ENCODE results near the gene COL16A1. TPM values are rescaled to one million over a fixed set of nuclear protein-coding genes. Genes with fewer than 3 reads are reported as not detected.

Gene COL16A1
- total RNA-seq, 2 donors from 2014 or later = 7.4 to 9.9 TPM

- Mint-ChIP-seq H3K36me3 (ENCODE audit: low read depth) (no peaks in the 10 kb centered on the region), H3K4me3 (no peak overlapping the region), H3K4me1 (peaks cover 14% of the 10 kb centered on the region), H3K27me3 (ENCODE audit: insufficient read depth) (peaks cover 1% of the 10 kb centered on the region), H3K27ac (peak overlapping the region; percentile 53), H3K9me3 (no peaks in the 10 kb centered on the region)
- Histone ChIP-seq H3K9ac (ENCODE audit: extremely low read depth, low read length, poor library complexity, severe bottlenecking) (no peak overlapping the region), H3K4me3 (ENCODE audit: low read length) (no peak overlapping the region), H3K4me1 (ENCODE audit: control insufficient read depth, insufficient read depth, low read length) (peaks cover 9% of the 10 kb centered on the region), H3K27me3 (ENCODE audit: control insufficient read depth, insufficient read depth, low read length, poor library complexity, severe bottlenecking) (no peaks in the 10 kb centered on the region), H3K36me3 (ENCODE audit: control insufficient read depth, insufficient read depth, low read length) (no peaks in the 10 kb centered on the region), H3K27ac (ENCODE audit: low read depth, low read length) (no peak overlapping the region), H3K9me3 (ENCODE audit: control insufficient read depth, low read length) (no peaks in the 10 kb centered on the region)
- 92 to 100% methylated on average over 3 to 6 of the region's 6 CpGs for WGBS, 2 experiments (ENCODE audit: insufficient coverage in 1 of 2, insufficient read length in 1 of 2)
- DNase-seq = no peak
- no peak for TF ChIP-seq CTCF (conservative IDR thresholded peaks at IDR 0.05)
Measured at GRCh38 chr1:31655104-31655503, 48.7 kb downstream of the COL16A1 start.

DNA sequence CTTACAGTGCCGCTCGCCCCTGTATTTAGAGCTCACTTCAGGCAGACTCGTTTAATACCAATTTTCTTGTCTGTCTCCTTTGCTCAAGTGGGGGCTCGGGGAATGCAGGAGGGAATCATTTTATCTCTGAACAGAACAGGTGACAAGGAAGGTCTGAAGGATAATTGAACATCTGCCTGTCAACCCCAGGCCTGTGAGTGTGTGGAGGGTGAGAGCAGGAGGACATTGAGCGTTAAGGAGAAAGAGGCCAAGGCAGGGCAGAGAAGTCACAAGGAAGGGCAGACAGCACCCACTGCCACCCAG is 49.4 kb downstream of the COL16A1 start:
- H3K27me3 ChIP-seq (ENCODE audit: control insufficient read depth, insufficient read depth, low read length, poor library complexity, severe bottlenecking) = no peaks in the 10 kb centered on the region
- Mint-ChIP-seq H3K4me1 (peaks cover 14% of the 10 kb centered on the region), H3K27me3 (ENCODE audit: insufficient read depth) (peaks cover 1% of the 10 kb centered on the region), H3K4me3 (no peak overlapping the region), H3K36me3 (ENCODE audit: low read depth) (no peaks in the 10 kb centered on the region), H3K27ac (no peak overlapping the region), H3K9me3 (no peaks in the 10 kb centered on the region)
- peaks cover 9% of the 10 kb centered on the region for H3K4me1 ChIP-seq (ENCODE audit: control insufficient read depth, insufficient read depth, low read length)
- no peaks in the 10 kb centered on the region for H3K9me3 ChIP-seq (ENCODE audit: control insufficient read depth, low read length)
- DNase-seq = no peak
- no peak overlapping the region for H3K9ac ChIP-seq (ENCODE audit: extremely low read depth, low read length, poor library complexity, severe bottlenecking)
- no peak for TF ChIP-seq CTCF (conservative IDR thresholded peaks at IDR 0.05)
- WGBS, 2 experiments (ENCODE audit: insufficient coverage in 1 of 2, insufficient read length in 1 of 2) = 95 to 100% methylated on average over 4 to 5 of the region's 5 CpGs
- H3K4me3 ChIP-seq (ENCODE audit: low read length) = no peak overlapping the region
- no peak overlapping the region for H3K27ac ChIP-seq (ENCODE audit: low read depth, low read length)
- no peaks in the 10 kb centered on the region for H3K36me3 ChIP-seq (ENCODE audit: control insufficient read depth, insufficient read depth, low read length)

- Mint-ChIP-seq H3K4me1 (peaks cover 16% of the 10 kb centered on the region), H3K27me3 (ENCODE audit: insufficient read depth) (peaks cover 1% of the 10 kb centered on the region), H3K4me3 (no peak overlapping the region), H3K27ac (no peak overlapping the region), H3K9me3 (no peaks in the 10 kb centered on the region), H3K36me3 (ENCODE audit: low read depth) (no peaks in the 10 kb centered on the region)
- Histone ChIP-seq H3K4me1 (ENCODE audit: control insufficient read depth, insufficient read depth, low read length) (peaks cover 10% of the 10 kb centered on the region), H3K27me3 (ENCODE audit: control insufficient read depth, insufficient read depth, low read length, poor library complexity, severe bottlenecking) (no peaks in the 10 kb centered on the region), H3K27ac (ENCODE audit: low read depth, low read length) (no peak overlapping the region), H3K4me3 (ENCODE audit: low read length) (no peak overlapping the region), H3K9me3 (ENCODE audit: control insufficient read depth, low read length) (no peaks in the 10 kb centered on the region), H3K36me3 (ENCODE audit: control insufficient read depth, insufficient read depth, low read length) (no peaks in the 10 kb centered on the region), H3K9ac (ENCODE audit: extremely low read depth, low read length, poor library complexity, severe bottlenecking) (no peak overlapping the region)
- no peak for DNase-seq
- 90 to 99% methylated on average over 8 to 12 of the region's 12 CpGs for WGBS, 2 experiments (ENCODE audit: insufficient coverage in 1 of 2, insufficient read length in 1 of 2)
- no peak for TF ChIP-seq CTCF (conservative IDR thresholded peaks at IDR 0.05)
Measured at GRCh38 chr1:31653717-31654473, 49.9 kb downstream of the COL16A1 start.

Measured in endodermal cell (in vitro differentiated cells).